Uterus (tissue), 2 donors: ENCODE data around the gene ITPA.

ENCODE experiments used
- POLR2A ChIP-seq, 2 donors: fragments of 450-650 bp; IDR thresholded peaks; one replicate each; pipeline ENCODE4 v1.6.1; 2016; ENCODE audit warnings: antibody characterized with exemption in 2 of 2, mild to moderate bottlenecking in 1 of 2, moderate library complexity in 1 of 2
- TF ChIP-seq, protein P1 (sequence below), 4 experiments: fragments of 200-600 bp in 2 of 4; fragments of 450-650 bp in 2 of 4; sonication (generic) in 2 of 4; IDR thresholded peaks; one replicate each; pipeline ENCODE4 v1.5.1; 2016 to 2019; ENCODE audit warnings: antibody characterized with exemption in 4 of 4, mild to moderate bottlenecking in 2 of 4, moderate library complexity in 1 of 4

DNA sequence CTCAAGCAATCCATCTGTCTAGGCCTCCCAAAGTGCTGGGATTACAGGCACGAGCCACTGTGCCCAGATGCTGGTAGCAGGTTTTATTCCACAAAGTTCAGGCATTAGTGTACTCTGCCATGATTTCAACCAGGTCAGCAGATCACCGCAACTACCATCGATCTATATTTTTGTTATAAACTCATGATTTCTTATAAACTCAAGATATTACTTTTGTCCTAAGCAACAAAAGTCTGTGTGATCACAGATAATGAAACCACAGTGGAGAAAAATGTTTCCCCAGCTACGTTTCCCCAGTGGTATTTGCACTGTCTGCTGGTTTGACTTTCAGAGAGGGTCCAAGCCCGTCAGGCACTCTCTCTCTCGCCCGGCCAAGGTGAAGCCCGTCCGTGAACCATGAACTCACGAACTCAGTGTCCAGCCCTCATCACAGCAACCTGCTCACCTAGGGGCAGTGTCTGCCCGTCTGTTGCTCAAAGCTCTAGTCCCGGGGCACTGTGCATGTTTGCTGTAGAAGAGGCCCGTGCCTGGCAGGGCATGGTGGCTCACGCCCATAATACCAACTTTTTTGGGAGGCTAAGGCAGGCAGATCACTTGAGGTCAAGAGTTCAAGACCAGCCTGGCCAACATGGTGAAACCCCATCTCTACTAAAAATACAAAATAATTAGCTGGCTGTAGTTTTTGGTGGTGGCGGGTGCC, 22.7 kb downstream of the ITPA start:
- TF ChIP-seq POLR2A (IDR thresholded peaks at IDR 0.05): no peak
- TF ChIP-seq, protein P1, sequence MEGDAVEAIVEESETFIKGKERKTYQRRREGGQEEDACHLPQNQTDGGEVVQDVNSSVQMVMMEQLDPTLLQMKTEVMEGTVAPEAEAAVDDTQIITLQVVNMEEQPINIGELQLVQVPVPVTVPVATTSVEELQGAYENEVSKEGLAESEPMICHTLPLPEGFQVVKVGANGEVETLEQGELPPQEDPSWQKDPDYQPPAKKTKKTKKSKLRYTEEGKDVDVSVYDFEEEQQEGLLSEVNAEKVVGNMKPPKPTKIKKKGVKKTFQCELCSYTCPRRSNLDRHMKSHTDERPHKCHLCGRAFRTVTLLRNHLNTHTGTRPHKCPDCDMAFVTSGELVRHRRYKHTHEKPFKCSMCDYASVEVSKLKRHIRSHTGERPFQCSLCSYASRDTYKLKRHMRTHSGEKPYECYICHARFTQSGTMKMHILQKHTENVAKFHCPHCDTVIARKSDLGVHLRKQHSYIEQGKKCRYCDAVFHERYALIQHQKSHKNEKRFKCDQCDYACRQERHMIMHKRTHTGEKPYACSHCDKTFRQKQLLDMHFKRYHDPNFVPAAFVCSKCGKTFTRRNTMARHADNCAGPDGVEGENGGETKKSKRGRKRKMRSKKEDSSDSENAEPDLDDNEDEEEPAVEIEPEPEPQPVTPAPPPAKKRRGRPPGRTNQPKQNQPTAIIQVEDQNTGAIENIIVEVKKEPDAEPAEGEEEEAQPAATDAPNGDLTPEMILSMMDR (IDR thresholded peaks at IDR 0.05): no peak
